HG03060 (cell line): ENCODE data around the gene GDAP1L1.

Experiments used
- ATAC-seq: cut with Tn5 transposase; IDR thresholded peaks from one replicate; pipeline ENCODE4 v1.9.1; 2021; ENCODE audit warnings: low read depth, moderate number of reproducible peaks; ENCODE audit not compliant: unreplicated experiment

Gene GDAP1L1

GRCh38 chr20:44247131-44247571, at the start of gene GDAP1L1:
Gene GDAP1L1 (plus strand): TSS chr20:44247308. CDS start chr20:44247335, 27 bp downstream.
- ATAC-seq, result no peak

GRCh38 chr20:44198872-44199271, 48.2 kb upstream of the GDAP1L1 start:
- no peak for ATAC-seq

DNA sequence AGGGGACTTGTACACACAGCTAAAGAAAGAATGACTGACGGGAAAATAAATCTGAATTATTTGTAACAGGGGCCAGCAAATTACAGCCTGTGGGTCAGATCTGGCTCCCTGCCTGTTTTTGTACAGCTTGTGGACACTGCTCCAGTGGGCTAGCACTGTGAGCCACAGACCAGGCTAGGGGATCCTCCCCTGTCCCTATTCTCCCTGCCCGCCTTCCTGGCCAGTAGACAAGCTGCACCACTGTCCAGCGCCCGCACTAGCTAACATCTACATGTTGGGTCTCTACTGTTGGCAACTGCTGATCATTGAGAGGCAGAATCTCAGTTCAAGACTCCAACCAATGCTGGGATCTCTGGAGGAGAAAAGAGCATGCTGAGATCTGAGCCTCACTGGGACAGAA, 47.2 kb upstream of the GDAP1L1 start:
- ATAC-seq, result no peak

DNA sequence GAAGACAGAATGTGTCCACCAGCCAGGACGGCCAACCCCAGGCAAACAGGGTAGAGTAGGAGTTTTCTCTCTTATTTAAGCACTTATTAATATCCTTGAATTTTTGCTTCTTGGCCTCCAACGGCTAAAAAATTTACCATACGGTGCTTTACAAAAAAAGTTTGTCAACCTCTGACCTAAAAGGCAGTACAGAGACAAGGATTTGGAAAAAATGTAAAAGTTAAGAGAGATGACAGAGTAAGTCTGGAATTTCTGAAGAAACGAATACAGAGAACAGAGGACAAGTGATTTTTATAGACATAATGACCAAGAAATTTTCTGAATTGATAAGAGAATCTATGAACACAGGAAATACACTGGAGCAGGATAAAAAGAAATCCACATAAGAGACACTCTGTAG, 46.7 kb upstream of the GDAP1L1 start:
- no peak for ATAC-seq

DNA sequence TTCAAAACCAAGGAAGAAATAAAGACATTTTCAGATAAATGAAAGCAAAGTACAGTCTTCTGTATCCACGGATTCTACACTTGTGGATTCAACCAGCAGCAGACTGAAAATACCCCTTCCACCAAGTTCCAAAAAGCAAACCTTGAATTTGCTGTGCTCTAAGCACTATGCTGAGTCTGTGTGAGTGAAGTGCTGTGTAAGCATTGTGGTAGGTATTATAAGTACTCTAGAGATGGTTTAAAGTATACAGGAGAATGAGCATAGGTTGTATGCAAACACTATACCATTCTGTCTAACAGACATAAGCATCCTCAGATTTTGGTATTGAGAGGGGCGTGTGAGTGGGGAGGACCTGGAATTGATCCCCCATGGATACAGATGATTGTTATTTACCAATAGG, 46.1 kb upstream of the GDAP1L1 start:
- no peak for ATAC-seq

- ATAC-seq, result no peak
Observed at GRCh38 chr20:44203161-44203560, 43.9 kb upstream of the GDAP1L1 start.

DNA sequence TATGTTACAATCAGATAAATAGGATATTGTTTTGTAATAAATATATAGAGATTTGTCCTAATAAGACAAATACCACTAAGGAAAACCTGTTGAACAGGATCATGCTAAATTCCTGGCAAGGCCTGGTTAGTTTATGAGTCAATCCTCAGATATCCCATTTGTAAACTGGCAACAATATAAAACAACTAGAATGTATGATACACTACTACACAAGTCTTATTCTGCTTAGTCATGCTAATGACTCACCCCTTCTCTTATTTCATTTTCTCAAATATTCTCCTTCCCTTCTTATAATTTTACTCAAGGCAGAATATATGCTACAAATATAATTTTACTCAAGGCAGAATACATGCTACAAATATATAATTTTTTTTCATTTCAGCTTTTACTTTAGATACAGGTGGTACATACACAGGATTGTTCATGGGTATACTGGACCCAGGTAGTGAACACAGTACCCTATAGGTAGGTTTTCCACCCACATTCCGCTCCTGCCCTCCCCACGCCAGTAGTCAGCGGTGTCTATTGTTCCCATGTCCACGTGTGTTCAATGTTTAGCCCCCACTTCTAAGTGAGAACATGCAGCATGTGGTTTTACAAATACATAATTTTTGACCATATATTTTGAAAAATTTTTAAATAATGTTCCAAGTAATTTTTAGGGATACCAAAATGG, 42.8 kb upstream of the GDAP1L1 start:
- ATAC-seq, result no peak

DNA sequence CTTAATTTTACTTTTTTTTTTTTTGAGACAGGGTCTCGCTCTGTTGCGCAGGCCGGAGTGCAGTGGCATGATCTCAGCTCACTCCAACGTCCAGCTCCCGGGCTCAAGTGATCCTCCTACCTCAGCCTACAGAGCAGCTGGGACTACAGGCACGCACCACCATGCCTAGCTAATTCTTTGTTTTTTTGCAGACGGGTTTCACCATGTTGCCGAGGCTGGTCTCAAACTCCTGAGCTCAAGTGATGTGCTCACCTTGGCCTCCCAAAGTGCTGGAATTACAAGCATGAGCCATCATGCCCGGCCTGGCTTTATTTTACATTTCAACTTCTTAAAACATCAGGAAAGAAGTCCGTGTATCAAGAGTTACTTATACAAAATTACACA, 42.3 kb upstream of the GDAP1L1 start:
- ATAC-seq, result no peak

- ATAC-seq, result no peak
Observed at GRCh38 chr20:44206132-44206531, 41.0 kb upstream of the GDAP1L1 start.

- no peak for ATAC-seq
Observed at GRCh38 chr20:44207126-44207723, 39.9 kb upstream of the GDAP1L1 start.

DNA sequence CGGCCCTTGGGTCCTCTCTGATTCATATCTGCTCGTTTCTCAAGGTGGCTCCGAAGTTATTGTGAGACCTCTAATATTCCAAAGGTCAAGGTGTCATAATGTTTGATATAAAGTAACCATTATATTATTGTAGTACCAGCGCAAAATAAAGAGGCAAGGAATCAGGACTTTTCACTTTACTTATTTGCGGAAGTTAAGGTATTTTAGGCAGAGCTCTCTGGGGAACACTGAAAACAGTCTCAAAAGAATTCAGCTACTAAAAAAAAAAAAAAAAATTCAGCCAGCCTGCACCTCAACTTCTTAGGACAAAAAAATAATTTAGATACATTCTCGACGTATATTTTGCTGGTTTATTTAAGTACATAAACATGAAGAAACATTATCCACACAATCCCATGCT, 38.9 kb upstream of the GDAP1L1 start:
- ATAC-seq, result no peak

- no peak for ATAC-seq
Observed at GRCh38 chr20:44208770-44209169, 38.3 kb upstream of the GDAP1L1 start.

DNA sequence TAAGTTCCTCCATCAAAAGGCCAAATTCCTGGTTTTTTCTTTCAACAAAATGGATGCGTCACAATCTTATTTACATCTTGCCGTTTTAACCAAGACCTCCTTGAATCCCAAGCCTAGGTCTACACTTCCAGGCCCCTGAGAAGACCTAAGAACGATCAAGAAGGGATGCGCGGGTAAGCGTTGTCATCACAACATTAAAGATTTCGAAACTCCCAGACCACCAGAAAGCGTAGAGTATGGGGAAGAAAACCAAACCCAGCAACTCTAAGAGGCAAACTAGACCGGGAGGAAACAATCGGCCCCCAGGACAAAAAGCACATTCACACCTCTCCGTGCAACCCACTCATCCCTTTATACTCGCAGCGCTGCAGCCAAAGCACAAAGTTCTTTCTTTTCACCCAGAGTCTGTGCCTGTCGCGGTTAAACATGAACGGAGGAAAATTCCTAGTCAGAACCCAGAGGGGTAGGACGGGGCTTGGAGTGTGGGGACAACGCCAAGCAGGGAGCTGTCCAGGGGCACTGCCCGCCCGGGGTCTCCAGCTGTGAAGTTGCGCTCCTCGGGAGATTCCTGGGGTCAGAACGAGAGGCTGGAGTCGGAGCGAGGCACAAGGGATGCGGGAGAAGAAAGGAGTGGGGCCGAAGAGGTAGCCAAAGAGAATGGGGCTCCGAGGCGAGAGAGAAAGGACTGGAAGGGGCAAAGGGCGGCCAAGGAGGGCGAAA, 37.3 kb upstream of the GDAP1L1 start:
- no peak for ATAC-seq

GRCh38 chr20:44210406-44211176, 36.5 kb upstream of the GDAP1L1 start, which contains the start of gene OSER1:
Gene OSER1 (minus strand): TSS chr20:44210771. CDS start chr20:44206957, 3,814 bp downstream.
- ATAC-seq, result peak; percentile 47

- ATAC-seq, result no peak
Observed at GRCh38 chr20:44211177-44212039, 35.7 kb upstream of the GDAP1L1 start.

DNA sequence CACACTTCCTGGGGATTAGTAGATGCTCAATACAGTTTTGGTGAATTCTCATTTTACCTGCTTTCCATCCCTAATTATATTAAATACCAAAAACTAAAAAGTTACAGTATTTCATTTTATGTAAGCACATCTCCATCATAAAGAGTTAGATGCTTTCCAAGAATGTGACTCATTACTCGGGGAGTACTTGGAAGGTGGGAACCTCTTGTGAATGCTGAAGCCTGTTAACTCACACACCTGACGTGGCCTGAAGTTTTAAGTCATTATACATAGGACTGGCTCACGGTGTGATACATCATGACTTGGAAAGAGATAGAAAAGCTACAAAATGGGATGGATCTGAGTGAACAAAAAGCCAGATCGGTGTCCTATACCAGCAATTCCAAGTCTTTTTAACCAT, 34.3 kb upstream of the GDAP1L1 start:
- ATAC-seq, result no peak

- ATAC-seq, result no peak
Observed at GRCh38 chr20:44215125-44215524, 32.0 kb upstream of the GDAP1L1 start.

DNA sequence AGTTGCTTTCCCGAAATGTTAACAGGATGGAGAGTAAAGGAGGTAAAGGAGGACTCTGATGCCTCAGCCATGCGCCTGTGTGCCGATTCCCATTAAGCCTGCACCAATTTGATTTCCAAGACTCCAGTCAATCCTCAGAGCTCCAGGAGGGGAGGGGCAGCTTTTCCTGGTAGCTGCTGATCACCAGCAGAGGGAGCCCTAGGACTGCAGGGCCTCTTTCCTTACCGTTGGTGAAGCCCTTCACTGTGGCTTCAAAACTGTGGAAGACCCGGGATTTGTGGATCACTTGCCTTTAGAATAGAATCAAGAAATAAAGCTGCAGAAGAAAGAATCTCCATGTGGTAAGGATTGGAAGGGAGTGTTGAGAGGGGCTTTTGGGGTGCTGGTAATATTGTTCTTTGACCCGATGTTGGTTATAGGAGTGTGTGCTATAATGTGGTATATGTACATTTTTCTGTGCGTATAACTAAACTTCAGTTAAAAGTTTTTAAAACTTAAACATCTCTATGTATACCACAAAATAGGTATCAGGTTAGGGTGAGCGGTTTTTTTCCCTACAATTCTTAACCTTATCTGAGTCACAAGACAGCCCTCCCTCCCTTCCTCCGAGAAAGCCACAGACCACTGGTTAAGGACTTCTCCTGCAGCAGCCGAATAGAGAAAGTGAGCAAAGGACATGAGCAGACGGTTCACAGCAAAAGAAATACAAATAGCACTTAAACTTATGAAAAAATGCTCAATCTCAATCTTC, 29.6 kb upstream of the GDAP1L1 start:
- no peak for ATAC-seq

- ATAC-seq, result no peak
Observed at GRCh38 chr20:44218446-44218845, 28.7 kb upstream of the GDAP1L1 start.
